ENCODE data around the gene CLEC17A. TPM values are rescaled to one million over a fixed set of nuclear protein-coding genes. Genes with fewer than 3 reads are reported as not detected.

Gene CLEC17A
- total RNA-seq, 1 donor from 2014 or later: not detected

- H3K4me1 Mint-ChIP-seq (ENCODE audit: low read depth, unreplicated experiment): no peaks in the 10 kb centered on the region
- no peaks in the 10 kb centered on the region for H3K9me3 Mint-ChIP-seq (ENCODE audit: unreplicated experiment)
- TF ChIP-seq CTCF (IDR thresholded peaks at IDR 0.05; ENCODE audit: partially characterized antibody, unreplicated experiment): no peak
- peaks cover 4% of the 10 kb centered on the region for H3K27me3 Mint-ChIP-seq (ENCODE audit: unreplicated experiment)
- H3K4me3 Mint-ChIP-seq (ENCODE audit: unreplicated experiment): no peak overlapping the region
- no peak overlapping the region for H3K27ac Mint-ChIP-seq (ENCODE audit: unreplicated experiment)
- no peak for DNase-seq
- peaks cover 4% of the 10 kb centered on the region for H3K36me3 Mint-ChIP-seq (ENCODE audit: unreplicated experiment)
Measured at GRCh38 chr19:14632286-14632685, 49.4 kb downstream of the CLEC17A start.

DNA sequence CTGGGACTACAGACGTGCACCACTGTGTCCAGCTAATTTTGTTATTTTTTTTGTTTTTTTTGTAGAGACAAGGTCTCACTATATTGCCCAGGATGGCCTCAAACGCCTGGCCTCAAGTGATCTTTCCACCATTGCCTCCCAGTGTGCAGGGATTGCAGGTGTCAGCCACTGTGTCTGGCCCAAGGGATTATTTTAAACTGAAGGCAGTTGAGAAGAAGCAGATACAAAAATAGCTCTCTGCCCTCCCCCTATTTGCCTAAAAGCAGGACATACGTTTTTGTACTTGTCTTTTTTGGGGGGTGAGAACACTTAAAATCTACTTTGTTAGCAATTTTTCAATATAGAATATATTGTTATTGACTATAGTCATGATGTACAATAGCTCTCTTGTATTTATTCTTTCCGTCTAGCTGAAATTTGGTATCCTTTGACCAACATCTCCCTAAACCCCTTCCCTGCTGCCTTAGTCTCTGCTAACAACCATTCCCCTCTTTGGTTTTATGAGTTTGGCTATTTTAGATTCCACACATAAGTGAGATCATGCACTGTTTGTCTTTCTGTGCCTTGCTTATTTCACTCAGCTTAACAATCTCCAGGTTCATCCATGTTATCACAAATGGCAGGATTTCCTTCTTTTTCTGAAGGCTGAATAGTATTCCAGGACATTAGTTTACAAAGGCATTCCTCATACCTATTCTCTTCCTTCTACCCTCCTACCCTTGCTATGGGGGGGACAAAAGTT is 56.8 kb downstream of the CLEC17A start:
- DNase-seq: no peak
- Mint-ChIP-seq H3K4me1 (ENCODE audit: low read depth, unreplicated experiment) (no peaks in the 10 kb centered on the region), H3K9me3 (ENCODE audit: unreplicated experiment) (peaks cover 3% of the 10 kb centered on the region), H3K27me3 (ENCODE audit: unreplicated experiment) (peaks cover 3% of the 10 kb centered on the region), H3K36me3 (ENCODE audit: unreplicated experiment) (no peaks in the 10 kb centered on the region), H3K4me3 (ENCODE audit: unreplicated experiment) (no peak overlapping the region), H3K27ac (ENCODE audit: unreplicated experiment) (no peak overlapping the region)
- TF ChIP-seq CTCF (IDR thresholded peaks at IDR 0.05; ENCODE audit: partially characterized antibody, unreplicated experiment): no peak

GRCh38 chr19:14648506-14648905 is 65.6 kb downstream of the CLEC17A start:
- H3K4me1 Mint-ChIP-seq (ENCODE audit: low read depth, unreplicated experiment): no peaks in the 10 kb centered on the region
- peaks cover 8% of the 10 kb centered on the region for H3K27me3 Mint-ChIP-seq (ENCODE audit: unreplicated experiment)
- H3K9me3 Mint-ChIP-seq (ENCODE audit: unreplicated experiment): peaks cover 1% of the 10 kb centered on the region
- no peaks in the 10 kb centered on the region for H3K36me3 Mint-ChIP-seq (ENCODE audit: unreplicated experiment)
- no peak overlapping the region for H3K4me3 Mint-ChIP-seq (ENCODE audit: unreplicated experiment)
- TF ChIP-seq CTCF (IDR thresholded peaks at IDR 0.05; ENCODE audit: partially characterized antibody, unreplicated experiment): no peak
- no peak overlapping the region for H3K27ac Mint-ChIP-seq (ENCODE audit: unreplicated experiment)
- DNase-seq: no peak

- Mint-ChIP-seq H3K9me3 (ENCODE audit: unreplicated experiment) (peaks cover 1% of the 10 kb centered on the region), H3K27me3 (ENCODE audit: unreplicated experiment) (peaks cover 8% of the 10 kb centered on the region), H3K27ac (ENCODE audit: unreplicated experiment) (no peak overlapping the region), H3K4me3 (ENCODE audit: unreplicated experiment) (no peak overlapping the region), H3K4me1 (ENCODE audit: low read depth, unreplicated experiment) (no peaks in the 10 kb centered on the region), H3K36me3 (ENCODE audit: unreplicated experiment) (no peaks in the 10 kb centered on the region)
- no peak for TF ChIP-seq CTCF (IDR thresholded peaks at IDR 0.05; ENCODE audit: partially characterized antibody, unreplicated experiment)
- DNase-seq: no peak
Measured at GRCh38 chr19:14649020-14649419, 66.1 kb downstream of the CLEC17A start.

- Mint-ChIP-seq H3K9me3 (ENCODE audit: unreplicated experiment) (peaks cover 1% of the 10 kb centered on the region), H3K27ac (ENCODE audit: unreplicated experiment) (no peak overlapping the region), H3K36me3 (ENCODE audit: unreplicated experiment) (no peaks in the 10 kb centered on the region), H3K27me3 (ENCODE audit: unreplicated experiment) (peaks cover 8% of the 10 kb centered on the region), H3K4me1 (ENCODE audit: low read depth, unreplicated experiment) (no peaks in the 10 kb centered on the region), H3K4me3 (ENCODE audit: unreplicated experiment) (no peak overlapping the region)
- DNase-seq: no peak
- TF ChIP-seq CTCF (IDR thresholded peaks at IDR 0.05; ENCODE audit: partially characterized antibody, unreplicated experiment): no peak
Measured at GRCh38 chr19:14650161-14650560, 67.3 kb downstream of the CLEC17A start.
